ENCODE measurements around the gene CNGB1. TPM values are rescaled to one million over a fixed set of nuclear protein-coding genes. Genes with fewer than 3 reads are reported as not detected.

CNGB1 gene
- total and polyA plus RNA-seq, 2 of the 13 experiments (the other 11 are each of a cell fraction or from before 2014, with no cell fraction given), result 0.02 to 0.15 TPM

- H3K79me2 ChIP-seq (ENCODE audit: insufficient read depth, low read length), result no peaks in the 10 kb centered on the region
- peak overlapping the region; percentile 65 for H3K4me2 ChIP-seq (ENCODE audit: low read depth, low read length)
- CTCF ChIA-PET (ENCODE audit: low intra/inter-chr PET ratio, low total read pairs), result no interaction called here
- no TSS peak for BruUV-seq (replicated peaks)
- H2AFZ ChIP-seq (ENCODE audit: low read length), result no peak overlapping the region
- ATAC-seq (peak; percentile 45), DNase-seq (ENCODE audit: low spot score) (no peak), FAIRE-seq (no peak)
- H3K4me3 ChIP-seq (replicated peaks in 1 of 3; ENCODE audit: insufficient read depth in 1 of 3, low read depth in 2 of 3, low read length in 3 of 3), result peak overlapping the region in 1 of 3 experiments; percentile 56; a peak in 1 of 6 replicates
- no peaks in the 10 kb centered on the region for H3K36me3 ChIP-seq (replicated peaks in 1 of 2; ENCODE audit: control insufficient read depth in 1 of 2, insufficient read depth in 2 of 2, low read length in 2 of 2)
- peak overlapping the region; percentile 1; the same call in 1 of the 2 replicates for H3K9ac ChIP-seq (ENCODE audit: insufficient read depth, low read depth, low read length)
- 31% methylated on average over 11 of the region's 12 CpGs for WGBS (ENCODE audit: low lambda C conversion rate)
- H3K9me3 ChIP-seq (ENCODE audit: low read length), result no peaks in the 10 kb centered on the region
- no peaks in the 10 kb centered on the region for H4K20me1 ChIP-seq (ENCODE audit: insufficient read depth, low read length)
- peaks cover 16 to 53% of the 10 kb centered on the region in 2 experiments; a peak in 4 of 5 replicates for H3K27me3 ChIP-seq (ENCODE audit: control insufficient read depth in 1 of 2, insufficient read depth in 2 of 2, low read length in 2 of 2)
- in situ Hi-C loops (cut with HindIII; ENCODE audit: extremely low pct_ligation_motif_present, low pct_unique_long_range_greater_than_20kb), result no loop called here
- POLR2A ChIA-PET, result interaction anchor here (1.0 to 1.3 kb wide), 3 partner anchors 9 to 198 kb away, joined by 3 to 4 read pairs (median 3); no protein-coding TSS in a partner anchor
- no peak overlapping the region for H3K27ac ChIP-seq (ENCODE audit: extremely low read length, insufficient read depth, low read length)
- intact Hi-C loops (cut with micrococcal nuclease; ENCODE audit: unreplicated experiment), result loop anchor here (2.0 kb wide), 1 partner anchor 99 kb away; the partner anchor contains the start of genes USB1 and ZNF319
- H3K4me1 ChIP-seq (ENCODE audit: insufficient read depth, low read length), result peaks cover 68% of the 10 kb centered on the region
- TF ChIP-seq TEAD3 (CRISPR knock-in tag; optimal IDR thresholded peaks at IDR 0.05; ENCODE audit: borderline replicate concordance) (peak; percentile 81), UBTF (CRISPR knock-in tag; IDR thresholded peaks at IDR 0.05) (0 out of 2 replicates have a peak, but pooled peaks have one; percentile 11), KAT8 (CRISPR knock-in tag; IDR thresholded peaks at IDR 0.05) (no peak), U2AF1 (optimal IDR thresholded peaks at IDR 0.05; ENCODE audit: low read depth, low read length) (no peak), NR2F1 (CRISPR knock-in tag; IDR thresholded peaks at IDR 0.05) (0 out of 4 replicates have a peak, but pooled peaks of 1 of the 2 experiments have one; percentile 25), ZNF766 (CRISPR knock-in tag; IDR thresholded peaks at IDR 0.05; ENCODE audit: borderline replicate concordance) (no peak), ZNF777 (CRISPR knock-in tag; IDR thresholded peaks at IDR 0.05) (peak; percentile 66; the same call in 1 of the 2 replicates), SUZ12 (IDR thresholded peaks at IDR 0.05; ENCODE audit: low read depth, low read length) (no peak), REPIN1 (CRISPR knock-in tag; IDR thresholded peaks at IDR 0.05; ENCODE audit: borderline replicate concordance, low read depth) (no peak), ZNF703 (CRISPR knock-in tag; IDR thresholded peaks at IDR 0.05; ENCODE audit: borderline replicate concordance) (no peak), ZNF501 (CRISPR knock-in tag; IDR thresholded peaks at IDR 0.05) (peak; percentile 8; the same call in 1 of the 2 replicates)
- TF ChIP-seq, protein P1, sequence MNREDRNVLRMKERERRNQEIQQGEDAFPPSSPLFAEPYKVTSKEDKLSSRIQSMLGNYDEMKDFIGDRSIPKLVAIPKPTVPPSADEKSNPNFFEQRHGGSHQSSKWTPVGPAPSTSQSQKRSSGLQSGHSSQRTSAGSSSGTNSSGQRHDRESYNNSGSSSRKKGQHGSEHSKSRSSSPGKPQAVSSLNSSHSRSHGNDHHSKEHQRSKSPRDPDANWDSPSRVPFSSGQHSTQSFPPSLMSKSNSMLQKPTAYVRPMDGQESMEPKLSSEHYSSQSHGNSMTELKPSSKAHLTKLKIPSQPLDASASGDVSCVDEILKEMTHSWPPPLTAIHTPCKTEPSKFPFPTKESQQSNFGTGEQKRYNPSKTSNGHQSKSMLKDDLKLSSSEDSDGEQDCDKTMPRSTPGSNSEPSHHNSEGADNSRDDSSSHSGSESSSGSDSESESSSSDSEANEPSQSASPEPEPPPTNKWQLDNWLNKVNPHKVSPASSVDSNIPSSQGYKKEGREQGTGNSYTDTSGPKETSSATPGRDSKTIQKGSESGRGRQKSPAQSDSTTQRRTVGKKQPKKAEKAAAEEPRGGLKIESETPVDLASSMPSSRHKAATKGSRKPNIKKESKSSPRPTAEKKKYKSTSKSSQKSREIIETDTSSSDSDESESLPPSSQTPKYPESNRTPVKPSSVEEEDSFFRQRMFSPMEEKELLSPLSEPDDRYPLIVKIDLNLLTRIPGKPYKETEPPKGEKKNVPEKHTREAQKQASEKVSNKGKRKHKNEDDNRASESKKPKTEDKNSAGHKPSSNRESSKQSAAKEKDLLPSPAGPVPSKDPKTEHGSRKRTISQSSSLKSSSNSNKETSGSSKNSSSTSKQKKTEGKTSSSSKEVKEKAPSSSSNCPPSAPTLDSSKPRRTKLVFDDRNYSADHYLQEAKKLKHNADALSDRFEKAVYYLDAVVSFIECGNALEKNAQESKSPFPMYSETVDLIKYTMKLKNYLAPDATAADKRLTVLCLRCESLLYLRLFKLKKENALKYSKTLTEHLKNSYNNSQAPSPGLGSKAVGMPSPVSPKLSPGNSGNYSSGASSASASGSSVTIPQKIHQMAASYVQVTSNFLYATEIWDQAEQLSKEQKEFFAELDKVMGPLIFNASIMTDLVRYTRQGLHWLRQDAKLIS (CRISPR knock-in tag; IDR thresholded peaks at IDR 0.05), result no peak
- TF ChIP-seq, protein P2, sequence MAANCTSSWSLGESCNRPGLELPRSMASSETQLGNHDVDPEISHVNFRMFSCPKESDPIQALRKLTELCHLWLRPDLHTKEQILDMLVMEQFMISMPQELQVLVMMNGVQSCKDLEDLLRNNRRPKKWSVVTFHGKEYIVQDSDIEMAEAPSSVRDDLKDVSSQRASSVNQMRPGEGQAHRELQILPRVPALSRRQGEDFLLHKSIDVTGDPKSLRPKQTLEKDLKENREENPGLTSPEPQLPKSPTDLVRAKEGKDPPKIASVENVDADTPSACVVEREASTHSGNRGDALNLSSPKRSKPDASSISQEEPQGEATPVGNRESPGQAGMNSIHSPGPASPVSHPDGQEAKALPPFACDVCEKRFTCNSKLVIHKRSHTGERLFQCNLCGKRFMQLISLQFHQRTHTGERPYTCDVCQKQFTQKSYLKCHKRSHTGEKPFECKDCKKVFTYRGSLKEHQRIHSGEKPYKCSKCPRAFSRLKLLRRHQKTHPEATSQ (CRISPR knock-in tag; IDR thresholded peaks at IDR 0.05; ENCODE audit: borderline replicate concordance), result no peak; the same call in 1 of the 2 replicates
- TF ChIP-seq, protein P3, sequence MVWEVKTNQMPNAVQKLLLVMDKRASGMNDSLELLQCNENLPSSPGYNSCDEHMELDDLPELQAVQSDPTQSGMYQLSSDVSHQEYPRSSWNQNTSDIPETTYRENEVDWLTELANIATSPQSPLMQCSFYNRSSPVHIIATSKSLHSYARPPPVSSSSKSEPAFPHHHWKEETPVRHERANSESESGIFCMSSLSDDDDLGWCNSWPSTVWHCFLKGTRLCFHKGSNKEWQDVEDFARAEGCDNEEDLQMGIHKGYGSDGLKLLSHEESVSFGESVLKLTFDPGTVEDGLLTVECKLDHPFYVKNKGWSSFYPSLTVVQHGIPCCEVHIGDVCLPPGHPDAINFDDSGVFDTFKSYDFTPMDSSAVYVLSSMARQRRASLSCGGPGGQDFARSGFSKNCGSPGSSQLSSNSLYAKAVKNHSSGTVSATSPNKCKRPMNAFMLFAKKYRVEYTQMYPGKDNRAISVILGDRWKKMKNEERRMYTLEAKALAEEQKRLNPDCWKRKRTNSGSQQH (CRISPR knock-in tag; IDR thresholded peaks at IDR 0.05; ENCODE audit: low read depth), result no peak
Observed at GRCh38 chr16:57901480-57902069, 69.4 kb downstream of the CNGB1 start.

All from HepG2 (cell line).